CD14-positive monocyte (primary cell): ENCODE results near the gene KIF2A. TPM values are rescaled to one million over a fixed set of nuclear protein-coding genes. Genes with fewer than 3 reads are reported as not detected.

Source experiments
- DNase-seq, 3 donors: peaks; one replicate each; pipeline ENCODE4 v3.0.0-alpha.2; 2011 to 2022
- H2AFZ ChIP-seq: 2 replicates; pipeline ENCODE4 v1.6.0; 2012; ENCODE audit warnings: mild to moderate bottlenecking, low read depth, low read length, inconsistent platforms; ENCODE audit not compliant: insufficient read depth, poor library complexity, severe bottlenecking
- H3K27ac ChIP-seq, 2 donors: 1 replicate in 1 of 2; 2 replicates in 1 of 2; pipeline ENCODE4 v1.5.1; 2012 to 2013; ENCODE audit warnings: low read length in 2 of 2, control low read depth in 1 of 2, inconsistent platforms in 1 of 2, low read depth in 1 of 2, mild to moderate bottlenecking in 1 of 2
- H3K27me3 ChIP-seq, 2 donors: one replicate each; pipeline versions ENCODE4 v1.6.0 to v1.6.1; 2011 to 2013; ENCODE audit warnings: low read length in 2 of 2; ENCODE audit not compliant: control insufficient read depth in 2 of 2, insufficient read depth in 2 of 2
- H3K36me3 ChIP-seq, 2 donors: replicated peaks in 1 of 2; 1 replicate in 1 of 2; 2 replicates in 1 of 2; pipeline versions ENCODE4 v1.5.1 to v1.6.1; 2012 to 2013; ENCODE audit warnings: low read length in 2 of 2, control low read depth in 1 of 2, inconsistent platforms in 1 of 2, mild to moderate bottlenecking in 1 of 2; ENCODE audit not compliant: insufficient read depth in 2 of 2, control insufficient read depth in 1 of 2
- H3K4me1 ChIP-seq, 2 donors: 1 replicate in 1 of 2; 2 replicates in 1 of 2; pipeline versions ENCODE4 v1.5.1 to v1.6.1; 2012 to 2013; ENCODE audit warnings: low read length in 2 of 2, control low read depth in 1 of 2, inconsistent platforms in 1 of 2, mild to moderate bottlenecking in 1 of 2, moderate library complexity in 1 of 2; ENCODE audit not compliant: insufficient read depth in 2 of 2, control insufficient read depth in 1 of 2
- H3K4me2 ChIP-seq: replicated peaks from 2 replicates; pipeline ENCODE3; 2012; ENCODE audit warnings: low read length, moderate library complexity, mild to moderate bottlenecking; ENCODE audit not compliant: poor library complexity, severe bottlenecking; ENCODE audit errors: extremely low read depth
- H3K4me3 ChIP-seq, 3 experiments: fragments of 200-600 bp in 1 of 3; sonication (generic) in 1 of 3; replicated peaks in 1 of 3; 1 replicate in 2 of 3; 2 replicates in 1 of 3; pipeline ENCODE4 v1.5.1; 2011 to 2013; ENCODE audit warnings: low read length in 3 of 3, mild to moderate bottlenecking in 3 of 3, control low read depth in 2 of 3, low read depth in 2 of 3, inconsistent platforms in 1 of 3, moderate library complexity in 1 of 3
- H3K79me2 ChIP-seq: 2 replicates; pipeline ENCODE4 v1.6.0; 2012; ENCODE audit warnings: mild to moderate bottlenecking, control low read depth, inconsistent platforms, low read length, moderate library complexity; ENCODE audit not compliant: insufficient read depth
- H3K9ac ChIP-seq: 2 replicates; pipeline ENCODE4 v1.6.0; 2017; ENCODE audit warnings: low read length, mild to moderate bottlenecking; ENCODE audit not compliant: insufficient read depth, poor library complexity, severe bottlenecking
- H3K9me3 ChIP-seq, 2 donors: replicated peaks in 1 of 2; 1 replicate in 1 of 2; 2 replicates in 1 of 2; pipeline versions ENCODE4 v1.5.1 to v1.6.1; 2012 to 2013; ENCODE audit warnings: low read length in 2 of 2, control low read depth in 1 of 2; ENCODE audit not compliant: control insufficient read depth in 1 of 2, insufficient read depth in 1 of 2
- H4K20me1 ChIP-seq: 2 replicates; pipeline ENCODE4 v1.6.0; 2012; ENCODE audit warnings: mild to moderate bottlenecking, low read length, control low read depth, moderate library complexity; ENCODE audit not compliant: insufficient read depth
- H3K27ac Mint-ChIP-seq, 7 donors: one replicate each; pipeline ENCODE4 v1.8.0; 2020; ENCODE audit warnings: mild to moderate bottlenecking in 7 of 7, mixed read lengths in 7 of 7, moderate library complexity in 6 of 7, inconsistent platforms in 2 of 7
- H3K27me3 Mint-ChIP-seq, 3 donors: one replicate each; pipeline ENCODE4 v1.8.0; 2021 to 2022; ENCODE audit warnings: low read depth in 3 of 3, mild to moderate bottlenecking in 3 of 3, mixed read lengths in 3 of 3, moderate library complexity in 3 of 3, inconsistent platforms in 1 of 3
- H3K36me3 Mint-ChIP-seq, 2 donors: one replicate each; pipeline ENCODE4 v1.8.0; 2020; ENCODE audit warnings: mixed read lengths in 2 of 2, inconsistent platforms in 1 of 2, mild to moderate bottlenecking in 1 of 2
- H3K4me1 Mint-ChIP-seq: one replicate; pipeline ENCODE4 v1.8.0; 2020; ENCODE audit warnings: mild to moderate bottlenecking, mixed read lengths
- H3K4me3 Mint-ChIP-seq, 2 donors: one replicate each; pipeline ENCODE4 v1.8.0; 2020; ENCODE audit warnings: mild to moderate bottlenecking in 2 of 2, mixed read lengths in 2 of 2, moderate library complexity in 1 of 2
- H3K9me3 Mint-ChIP-seq, 7 donors: one replicate each; pipeline ENCODE4 v1.8.0; 2020 to 2022; ENCODE audit warnings: mixed read lengths in 7 of 7, mild to moderate bottlenecking in 6 of 7, moderate library complexity in 6 of 7, inconsistent platforms in 2 of 7
- CTCF ChIP-seq: fragments of 200-600 bp; IDR thresholded peaks from one replicate; pipeline ENCODE4 v1.8.0; 2022; ENCODE audit warnings: antibody characterized with exemption, mild to moderate bottlenecking
- WGBS: methylation state at CpG from one replicate; pipeline ENCODE4 v1.1.5; 2013; ENCODE audit warnings: missing lambda C conversion rate; ENCODE audit not compliant: insufficient coverage; 5-methylcytosine and 5-hydroxymethylcytosine counted together
- intact Hi-C, 2 donors: fragments of 100-400 bp; cut with micrococcal nuclease; formaldehyde crosslinking; loops; one replicate each; pipeline versions ENCODE4 v1.15.0 to v1.15.1; 2023
- polyA plus RNA-seq, 3 donors: library from polyadenylated mRNA; depleted of rRNA in 1 of 3; unstranded in 2 of 3; stranded (reverse) in 1 of 3; fragments of 300-500 nt in 2 of 3; fragments of >200 nt in 1 of 3; fragmentation: Illumina TruSeq in 2 of 3; gene quantifications; 1 replicate in 2 of 3; 2 replicates in 1 of 3; pipeline ENCODE4 v1.2.3, GENCODE V29; 2012 to 2021

KIF2A gene
- polyA plus RNA-seq, 3 donors, result 9.7 to 24.6 (median 21.7) TPM

DNA sequence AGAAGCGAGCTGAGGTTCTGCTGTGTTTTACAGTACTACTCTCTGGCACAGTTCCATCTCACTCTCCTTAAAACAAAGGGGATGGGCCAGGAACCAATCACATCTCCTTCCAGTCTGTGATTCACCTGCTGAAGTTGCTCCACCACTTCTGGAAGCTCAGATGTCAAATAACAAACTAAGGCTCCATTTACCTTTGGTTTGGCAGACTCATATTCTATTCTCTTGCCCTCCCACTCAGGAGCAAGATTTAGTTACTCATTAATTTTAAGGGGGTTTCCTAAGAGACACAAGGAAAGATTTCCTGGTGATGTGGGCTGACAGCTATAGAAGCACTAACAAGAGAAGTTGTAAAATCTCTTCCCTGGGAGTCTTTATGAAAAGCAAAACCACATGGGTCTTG is 37.8 kb upstream of the KIF2A start:
- Histone ChIP-seq H3K9ac (no peak overlapping the region), H4K20me1 (no peaks in the 10 kb centered on the region), H3K27me3 (no peaks in the 10 kb centered on the region), H3K4me3 (no peak overlapping the region), H3K4me1 (no peaks in the 10 kb centered on the region), H3K79me2 (no peaks in the 10 kb centered on the region), H2AFZ (no peak overlapping the region), H3K4me2 (no peak overlapping the region), H3K36me3 (no peaks in the 10 kb centered on the region), H3K27ac (no peak overlapping the region), H3K9me3 (no peaks in the 10 kb centered on the region)
- no peak for DNase-seq
- Mint-ChIP-seq H3K4me3 (no peak overlapping the region), H3K9me3 (peaks cover 0 to 4% (median 0%) of the 10 kb centered on the region in 7 donors), H3K27me3 (peaks cover 0 to 2% (median 0%) of the 10 kb centered on the region in 3 donors), H3K36me3 (no peaks in the 10 kb centered on the region), H3K27ac (no peak overlapping the region), H3K4me1 (no peaks in the 10 kb centered on the region)
- no peak for TF ChIP-seq CTCF
- no CpG with 5 or more reads among the region's 1 CpG for WGBS
- intact Hi-C loops, result no loop called here

DNA sequence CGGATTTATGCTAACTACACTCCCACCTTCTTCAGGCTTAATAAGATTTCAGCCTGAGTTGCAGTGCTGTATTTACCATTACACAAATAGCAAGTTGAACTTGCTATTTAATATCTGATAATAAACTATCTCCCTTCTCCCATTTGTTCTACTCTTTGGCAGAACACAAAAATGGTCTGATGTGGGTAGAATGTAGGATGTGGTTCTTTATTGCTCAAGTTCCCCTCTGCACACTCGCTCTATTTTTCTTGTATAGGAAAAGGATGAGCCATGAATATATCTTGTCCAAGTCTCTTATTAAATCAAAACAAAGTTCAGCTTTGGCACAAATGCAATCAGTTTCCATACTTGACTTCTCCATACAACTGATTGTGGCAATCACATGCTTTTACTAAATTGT is 37.2 kb upstream of the KIF2A start:
- H2AFZ ChIP-seq, result no peak overlapping the region
- H3K27ac ChIP-seq, result no peak overlapping the region
- H3K4me2 ChIP-seq, result no peak overlapping the region
- no peak overlapping the region for H3K9ac ChIP-seq
- H3K4me1 ChIP-seq, result no peaks in the 10 kb centered on the region
- no peaks in the 10 kb centered on the region for H3K36me3 ChIP-seq
- Mint-ChIP-seq H3K36me3 (no peaks in the 10 kb centered on the region), H3K27ac (no peak overlapping the region), H3K4me1 (no peaks in the 10 kb centered on the region), H3K9me3 (peaks cover 0 to 8% (median 4%) of the 10 kb centered on the region in 7 donors), H3K4me3 (no peak overlapping the region), H3K27me3 (peaks cover 0 to 2% (median 0%) of the 10 kb centered on the region in 3 donors)
- H3K9me3 ChIP-seq, result no peaks in the 10 kb centered on the region
- no peak for DNase-seq
- intact Hi-C loops, result no loop called here
- H4K20me1 ChIP-seq, result no peaks in the 10 kb centered on the region
- H3K27me3 ChIP-seq, result no peaks in the 10 kb centered on the region
- WGBS, result no CpG with 5 or more reads among the region's 2 CpGs
- no peak overlapping the region for H3K4me3 ChIP-seq
- no peaks in the 10 kb centered on the region for H3K79me2 ChIP-seq
- no peak for TF ChIP-seq CTCF
